Skin epidermis (tissue), 12 donors: ENCODE measurements around the gene ACD.
A peak's percentile ranks its signal among the peaks of the same experiment; 100 is the strongest.

Experiments used
- H3K27ac ChIP-seq, 21 experiments: fragments of 200-600 bp; sonication (generic) in 11 of 21; one replicate each; pipeline ENCODE4 v1.5.0; 2020; ENCODE audit warnings: mild to moderate bottlenecking in 3 of 21, inconsistent platforms in 2 of 21, moderate library complexity in 2 of 21
- H3K4me3 ChIP-seq, 7 experiments: fragments of 200-600 bp; sonication (generic) in 2 of 7; one replicate each; pipeline ENCODE4 v1.5.0; 2020; ENCODE audit warnings: inconsistent platforms in 2 of 7, mild to moderate bottlenecking in 2 of 7, moderate library complexity in 1 of 7

Gene ACD

GRCh38 chr16:67663877-67664222 lies 3.8 kb upstream of the ACD start:
- H3K4me3 ChIP-seq, result no peak overlapping the region
- H3K27ac ChIP-seq, result no peak overlapping the region

GRCh38 chr16:67663151-67663876 lies 3.3 kb upstream of the ACD start:
- no peak overlapping the region for H3K27ac ChIP-seq
- H3K4me3 ChIP-seq, result no peak overlapping the region

- H3K27ac ChIP-seq, result no peak overlapping the region
- H3K4me3 ChIP-seq, result no peak overlapping the region
Observed at GRCh38 chr16:67662653-67663010, 2.6 kb upstream of the ACD start.

- Histone ChIP-seq H3K27ac (peak overlapping the region in 1 of 21 experiments; percentile 76), H3K4me3 (no peak overlapping the region)
Observed at GRCh38 chr16:67661886-67662652, 2.0 kb upstream of the ACD start.

- Histone ChIP-seq H3K4me3 (peak overlapping the region; percentile 61 to 93 (median 74)), H3K27ac (peak overlapping the region in 15 of 21 experiments; percentile 6 to 81 (median 59))
Observed at GRCh38 chr16:67661101-67661761, 1.2 kb upstream of the ACD start.

GRCh38 chr16:67660564-67661028 lies 536 bp upstream of the ACD start, which contains the start of gene PARD6A:
Gene PARD6A, plus strand, starts transcription at chr16:67660960. Its CDS starts 79 bp downstream, at chr16:67661039.
- H3K4me3 ChIP-seq, result peak within 1 kb of the TSS; percentile 61 to 93 (median 74)
- H3K27ac ChIP-seq, result peak within 1 kb of the TSS; percentile 46 to 91 (median 84)

GRCh38 chr16:67658849-67659674 lies 998 bp downstream of the ACD start:
- H3K27ac ChIP-seq, result peak overlapping the region in 17 of 21 experiments; percentile 62 to 91 (median 85)

GRCh38 chr16:67657751-67658518 lies 2.1 kb downstream of the ACD start:
- no peak overlapping the region for H3K27ac ChIP-seq

More at GRCh38 chr16:67658849-67659674, 998 bp downstream of the ACD start:
- peak overlapping the region; percentile 61 to 93 (median 74) for H3K4me3 ChIP-seq

GRCh38 chr16:67657017-67657608 lies 2.9 kb downstream of the ACD start:
- H3K4me3 ChIP-seq, result no peak overlapping the region
- H3K27ac ChIP-seq, result no peak overlapping the region

More at GRCh38 chr16:67657751-67658518, 2.1 kb downstream of the ACD start:
- no peak overlapping the region for H3K4me3 ChIP-seq

GRCh38 chr16:67656344-67657016 lies 3.6 kb downstream of the ACD start:
- no peak overlapping the region for H3K4me3 ChIP-seq

GRCh38 chr16:67655363-67655762 lies 4.7 kb downstream of the ACD start:
- Histone ChIP-seq H3K27ac (no peak overlapping the region), H3K4me3 (no peak overlapping the region)

More at GRCh38 chr16:67656344-67657016, 3.6 kb downstream of the ACD start:
- H3K27ac ChIP-seq, result no peak overlapping the region

GRCh38 chr16:67654403-67654911 lies 5.6 kb downstream of the ACD start:
- no peak overlapping the region for H3K27ac ChIP-seq
- H3K4me3 ChIP-seq, result no peak overlapping the region

GRCh38 chr16:67653789-67654402 lies 6.2 kb downstream of the ACD start:
- peak overlapping the region in 1 of 7 experiments; percentile 25 for H3K4me3 ChIP-seq
- H3K27ac ChIP-seq, result no peak overlapping the region

GRCh38 chr16:67653128-67653788 lies 6.8 kb downstream of the ACD start:
- H3K4me3 ChIP-seq, result peak overlapping the region in 3 of 7 experiments; percentile 7 to 25 (median 18)
- H3K27ac ChIP-seq, result no peak overlapping the region

- H3K4me3 ChIP-seq, result peak overlapping the region in 3 of 7 experiments; percentile 7 to 25 (median 18)
Observed at GRCh38 chr16:67652578-67653127, 7.4 kb downstream of the ACD start.

GRCh38 chr16:67651847-67652246 lies 8.2 kb downstream of the ACD start:
- no peak overlapping the region for H3K4me3 ChIP-seq

More at GRCh38 chr16:67652578-67653127, 7.4 kb downstream of the ACD start:
- H3K27ac ChIP-seq, result no peak overlapping the region

More at GRCh38 chr16:67651847-67652246, 8.2 kb downstream of the ACD start:
- H3K27ac ChIP-seq, result no peak overlapping the region
